Liver (tissue), 9 donors: ENCODE measurements around the gene PRKN. TPM values are rescaled to one million over a fixed set of nuclear protein-coding genes. Genes with fewer than 3 reads are reported as not detected.
A peak's percentile ranks its signal among the peaks of the same experiment; 100 is the strongest.

ENCODE experiments used
- DNase-seq: peaks from one replicate; pipeline ENCODE4 v3.0.0-alpha.2; 2017; ENCODE audit warnings: low spot score
- H3K27ac ChIP-seq, 2 donors: one replicate each; pipeline ENCODE4 v1.7.0; 2013; ENCODE audit warnings: inconsistent platforms in 2 of 2, low read length in 2 of 2, control low read depth in 1 of 2, low read depth in 1 of 2, mild to moderate bottlenecking in 1 of 2
- H3K27me3 ChIP-seq, 4 donors: one replicate each; pipeline versions ENCODE4 v1.6.1 to v1.7.0; 2013; ENCODE audit warnings: low read length in 3 of 4, inconsistent platforms in 1 of 4, mild to moderate bottlenecking in 1 of 4, moderate library complexity in 1 of 4; ENCODE audit not compliant: control insufficient read depth in 4 of 4, insufficient read depth in 4 of 4
- H3K36me3 ChIP-seq, 4 donors: one replicate each; pipeline versions ENCODE4 v1.6.1 to v1.7.0; 2013; ENCODE audit warnings: low read length in 3 of 4, mild to moderate bottlenecking in 3 of 4, low read depth in 1 of 4, moderate library complexity in 1 of 4; ENCODE audit not compliant: control insufficient read depth in 4 of 4, insufficient read depth in 3 of 4
- H3K4me1 ChIP-seq, 4 donors: one replicate each; pipeline versions ENCODE4 v1.6.1 to v1.7.0; 2013; ENCODE audit warnings: low read length in 3 of 4, mild to moderate bottlenecking in 3 of 4, moderate library complexity in 1 of 4; ENCODE audit not compliant: control insufficient read depth in 4 of 4, insufficient read depth in 4 of 4
- H3K4me3 ChIP-seq, 3 donors: one replicate each; pipeline versions ENCODE4 v1.6.1 to v1.7.0; 2013; ENCODE audit warnings: low read length in 3 of 3, control low read depth in 1 of 3, low read depth in 1 of 3, mild to moderate bottlenecking in 1 of 3
- H3K9ac ChIP-seq, 2 donors: one replicate each; pipeline ENCODE4 v1.7.0; 2013; ENCODE audit warnings: low read length in 2 of 2, mild to moderate bottlenecking in 2 of 2, moderate library complexity in 2 of 2, control low read depth in 1 of 2, low read depth in 1 of 2
- H3K9me3 ChIP-seq, 4 donors: one replicate each; pipeline versions ENCODE4 v1.6.1 to v1.7.0; 2013; ENCODE audit warnings: low read length in 3 of 4; ENCODE audit not compliant: control insufficient read depth in 4 of 4
- CTCF ChIP-seq: fragments of 150-350 bp; IDR thresholded peaks from 2 replicates; pipeline ENCODE4 v1.5.1; 2017; ENCODE audit warnings: improper control_type of control experiment, low read depth, low read length; ENCODE audit not compliant: missing input control
- EGR1 ChIP-seq, 2 donors: IDR thresholded peaks; 2 replicates each; pipeline ENCODE4 v1.6.1; 2016 to 2018; ENCODE audit warnings: antibody characterized with exemption in 2 of 2, low read depth in 2 of 2
- FOXA1 ChIP-seq: IDR thresholded peaks from 2 replicates; pipeline ENCODE4 v1.6.1; 2016; ENCODE audit warnings: antibody characterized with exemption
- FOXA2 ChIP-seq: IDR thresholded peaks from 2 replicates; pipeline ENCODE4 v1.6.1; 2016; ENCODE audit warnings: antibody characterized with exemption
- GABPA ChIP-seq, 2 donors: IDR thresholded peaks in 1 of 2; conservative IDR thresholded peaks in 1 of 2; 2 replicates each; pipeline ENCODE4 v1.6.1; 2016; ENCODE audit warnings: antibody characterized with exemption in 2 of 2, mild to moderate bottlenecking in 1 of 2, moderate library complexity in 1 of 2
- HNF4A ChIP-seq, 2 donors: conservative IDR thresholded peaks; 2 replicates each; pipeline ENCODE4 v1.6.1; 2016; ENCODE audit warnings: antibody characterized with exemption in 2 of 2, mild to moderate bottlenecking in 2 of 2
- HNF4G ChIP-seq: IDR thresholded peaks from 2 replicates; pipeline ENCODE4 v1.6.1; 2016; ENCODE audit warnings: antibody characterized with exemption
- JUND ChIP-seq, 2 donors: IDR thresholded peaks; 2 replicates each; pipeline ENCODE4 v1.6.1; 2016; ENCODE audit warnings: antibody characterized with exemption in 2 of 2
- NR2F2 ChIP-seq: IDR thresholded peaks from 2 replicates; pipeline ENCODE4 v1.6.1; 2016; ENCODE audit warnings: antibody characterized with exemption
- RAD21 ChIP-seq, 2 donors: IDR thresholded peaks; 2 replicates each; pipeline ENCODE4 v1.6.1; 2016; ENCODE audit warnings: antibody characterized with exemption in 2 of 2, mild to moderate bottlenecking in 2 of 2
- REST ChIP-seq: IDR thresholded peaks from 2 replicates; pipeline ENCODE4 v1.6.1; 2016; ENCODE audit warnings: antibody characterized with exemption, mild to moderate bottlenecking
- RXRA ChIP-seq, 2 donors: IDR thresholded peaks; 2 replicates each; pipeline ENCODE4 v1.6.1; 2017 to 2018; ENCODE audit warnings: antibody characterized with exemption in 2 of 2, mild to moderate bottlenecking in 1 of 2
- SP1 ChIP-seq: IDR thresholded peaks from 2 replicates; pipeline ENCODE4 v1.6.1; 2018; ENCODE audit warnings: antibody characterized with exemption, mild to moderate bottlenecking
- TAF1 ChIP-seq: conservative IDR thresholded peaks from 2 replicates; pipeline ENCODE4 v1.6.1; 2016; ENCODE audit warnings: antibody characterized with exemption, mild to moderate bottlenecking
- YY1 ChIP-seq: IDR thresholded peaks from 2 replicates; pipeline ENCODE4 v1.6.1; 2016; ENCODE audit warnings: antibody characterized with exemption, mild to moderate bottlenecking
- ZBTB33 ChIP-seq: IDR thresholded peaks from 2 replicates; pipeline ENCODE4 v1.6.1; 2016; ENCODE audit warnings: antibody characterized with exemption
- WGBS: extraction: QIAGEN DNeasy Blood & Tissue Kit; methylation state at CpG from one replicate; pipeline ENCODE4 v1.1.7; 2013; 5-methylcytosine and 5-hydroxymethylcytosine counted together
- polyA plus RNA-seq, 2 donors: library from polyadenylated mRNA; stranded (reverse) in 1 of 2; unstranded in 1 of 2; fragments of 200-250 nt in 1 of 2; fragments of >200 nt in 1 of 2; fragmentation: Nextera tagmentation in 1 of 2; extraction: Ambion mirVana in 1 of 2; gene quantifications; one replicate each; pipeline versions ENCODE4 v1.2.1 to v1.2.3, GENCODE V29; 2013 to 2015
- total RNA-seq, 2 donors: library from RNA; depleted of rRNA; stranded (reverse); fragments of >200 nt; gene quantifications; one replicate each; pipeline ENCODE4 v1.2.3, GENCODE V29; 2014
- TF ChIP-seq, protein P1 (sequence below): IDR thresholded peaks from 2 replicates; pipeline ENCODE4 v1.6.1; 2016; ENCODE audit warnings: antibody characterized with exemption
- donor health status: healthy.
- donor health status: healthy.
- donor health status: healthy.
- donor health status: healthy.
- donor health status: healthy.

The PRKN gene
- total and polyA plus RNA-seq, 4 donors, result 0.47 to 4.1 (median 3.2) TPM

GRCh38 chr6:161476711-161477110 lies 1250.9 kb downstream of the PRKN start:
- TF ChIP-seq CTCF (no peak), JUND (IDR thresholded peaks at IDR 0.05) (peak in 1 of 2 donors; percentile 6)
- Histone ChIP-seq H3K4me1 (peaks cover 0 to under 1% (median 0%) of the 10 kb centered on the region in 4 donors), H3K36me3 (no peaks in the 10 kb centered on the region), H3K27ac (no peak overlapping the region), H3K4me3 (no peak overlapping the region), H3K27me3 (no peaks in the 10 kb centered on the region), H3K9me3 (no peaks in the 10 kb centered on the region), H3K9ac (no peak overlapping the region)
- DNase-seq, result no peak
- WGBS, result 84% methylated on average over 9 of the region's 9 CpGs

GRCh38 chr6:161465403-161465802 lies 1262.2 kb downstream of the PRKN start:
- H3K9me3 ChIP-seq, result no peaks in the 10 kb centered on the region
- no peak overlapping the region for H3K27ac ChIP-seq
- H3K4me3 ChIP-seq, result no peak overlapping the region
- H3K9ac ChIP-seq, result no peak overlapping the region
- DNase-seq, result no peak
- WGBS, result 69% methylated on average over 2 of the region's 2 CpGs
- H3K27me3 ChIP-seq, result no peaks in the 10 kb centered on the region
- H3K36me3 ChIP-seq, result no peaks in the 10 kb centered on the region
- TF ChIP-seq TAF1, result no peak
- no peak for TF ChIP-seq JUND (IDR thresholded peaks at IDR 0.05)
- TF ChIP-seq FOXA1, result no peak
- no peak for TF ChIP-seq CTCF
- TF ChIP-seq NR2F2, result no peak
- no peak for TF ChIP-seq RXRA (IDR thresholded peaks at IDR 0.05)
- no peak for TF ChIP-seq HNF4G
- TF ChIP-seq, protein P1, sequence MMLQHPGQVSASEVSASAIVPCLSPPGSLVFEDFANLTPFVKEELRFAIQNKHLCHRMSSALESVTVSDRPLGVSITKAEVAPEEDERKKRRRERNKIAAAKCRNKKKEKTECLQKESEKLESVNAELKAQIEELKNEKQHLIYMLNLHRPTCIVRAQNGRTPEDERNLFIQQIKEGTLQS, result no peak
- TF ChIP-seq FOXA2, result no peak
- TF ChIP-seq RAD21 (IDR thresholded peaks at IDR 0.05), result no peak
- no peak for TF ChIP-seq SP1
- TF ChIP-seq ZBTB33, result no peak
- TF ChIP-seq REST, result no peak
- no peak for TF ChIP-seq YY1
- TF ChIP-seq HNF4A (conservative IDR thresholded peaks at IDR 0.05), result no peak
- TF ChIP-seq GABPA (IDR thresholded peaks at IDR 0.05 in 1 of 2, conservative IDR thresholded peaks at IDR 0.05 in 1 of 2), result no peak
- no peak for TF ChIP-seq EGR1 (IDR thresholded peaks at IDR 0.05; ENCODE audit: low read depth in 2 of 2)
- no peaks in the 10 kb centered on the region for H3K4me1 ChIP-seq
